RWPE2 (cell line): Measurements from ENCODE around the gene NSD1.

Source experiments
- ATAC-seq: fragments of 200-7000 bp; cut with Tn5 transposase; 3 replicates; pipeline ENCODE4 v1.9.1; 2021; ENCODE audit warnings: low read depth
- DNase-seq: peaks from one replicate; pipeline ENCODE4 v3.0.0-alpha.2; 2020; ENCODE audit warnings: low spot score
- H3K27ac ChIP-seq: fragments of 450-650 bp; 2 replicates; pipeline ENCODE4 v1.5.1; 2017; ENCODE audit warnings: mild to moderate bottlenecking; ENCODE audit not compliant: poor library complexity, severe bottlenecking
- H3K27me3 ChIP-seq: fragments of 250-450 bp; sonication (Bioruptor Pico); 2 replicates; pipeline ENCODE4 v1.5.1; 2021; ENCODE audit warnings: mild to moderate bottlenecking, moderate library complexity; ENCODE audit not compliant: insufficient read depth, poor library complexity, severe bottlenecking
- H3K36me3 ChIP-seq: fragments of 250-450 bp; sonication (Bioruptor Pico); 2 replicates; pipeline ENCODE4 v1.5.1; 2020; ENCODE audit warnings: low read depth, mild to moderate bottlenecking, moderate library complexity
- H3K4me1 ChIP-seq: fragments of 250-450 bp; sonication (Bioruptor Pico); 2 replicates; pipeline ENCODE4 v1.5.1; 2021; ENCODE audit warnings: mild to moderate bottlenecking, moderate library complexity; ENCODE audit not compliant: insufficient read depth, poor library complexity, severe bottlenecking
- H3K4me3 ChIP-seq: fragments of 250-450 bp; sonication (Bioruptor Pico); 2 replicates; pipeline ENCODE4 v1.5.1; 2021; ENCODE audit warnings: mild to moderate bottlenecking, moderate library complexity; ENCODE audit not compliant: severe bottlenecking
- H3K9me3 ChIP-seq: fragments of 250-450 bp; sonication (Bioruptor Pico); 2 replicates; pipeline ENCODE4 v1.5.1; 2021; ENCODE audit warnings: mild to moderate bottlenecking, moderate library complexity; ENCODE audit not compliant: severe bottlenecking
- TF ChIP-seq, protein P1 (sequence below): fragments of 450-650 bp; IDR thresholded peaks from one replicate; pipeline ENCODE4 v1.5.1; 2017; ENCODE audit warnings: mild to moderate bottlenecking, moderate library complexity; ENCODE audit not compliant: poor library complexity, severe bottlenecking

Gene NSD1

GRCh38 chr5:177094224-177095087 lies 39.1 kb upstream of the NSD1 start:
- no peaks in the 10 kb centered on the region for H3K9me3 ChIP-seq
- H3K4me3 ChIP-seq: no peak overlapping the region
- no peak for ATAC-seq
- H3K36me3 ChIP-seq: no peaks in the 10 kb centered on the region
- TF ChIP-seq, protein P1, sequence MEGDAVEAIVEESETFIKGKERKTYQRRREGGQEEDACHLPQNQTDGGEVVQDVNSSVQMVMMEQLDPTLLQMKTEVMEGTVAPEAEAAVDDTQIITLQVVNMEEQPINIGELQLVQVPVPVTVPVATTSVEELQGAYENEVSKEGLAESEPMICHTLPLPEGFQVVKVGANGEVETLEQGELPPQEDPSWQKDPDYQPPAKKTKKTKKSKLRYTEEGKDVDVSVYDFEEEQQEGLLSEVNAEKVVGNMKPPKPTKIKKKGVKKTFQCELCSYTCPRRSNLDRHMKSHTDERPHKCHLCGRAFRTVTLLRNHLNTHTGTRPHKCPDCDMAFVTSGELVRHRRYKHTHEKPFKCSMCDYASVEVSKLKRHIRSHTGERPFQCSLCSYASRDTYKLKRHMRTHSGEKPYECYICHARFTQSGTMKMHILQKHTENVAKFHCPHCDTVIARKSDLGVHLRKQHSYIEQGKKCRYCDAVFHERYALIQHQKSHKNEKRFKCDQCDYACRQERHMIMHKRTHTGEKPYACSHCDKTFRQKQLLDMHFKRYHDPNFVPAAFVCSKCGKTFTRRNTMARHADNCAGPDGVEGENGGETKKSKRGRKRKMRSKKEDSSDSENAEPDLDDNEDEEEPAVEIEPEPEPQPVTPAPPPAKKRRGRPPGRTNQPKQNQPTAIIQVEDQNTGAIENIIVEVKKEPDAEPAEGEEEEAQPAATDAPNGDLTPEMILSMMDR: no peak
- DNase-seq: no peak
- no peaks in the 10 kb centered on the region for H3K27me3 ChIP-seq
- no peaks in the 10 kb centered on the region for H3K4me1 ChIP-seq
- no peak overlapping the region for H3K27ac ChIP-seq

GRCh38 chr5:177095088-177095669 lies 38.4 kb upstream of the NSD1 start:
- no peak overlapping the region for H3K4me3 ChIP-seq
- no peaks in the 10 kb centered on the region for H3K36me3 ChIP-seq
- TF ChIP-seq, protein P1: no peak
- no peaks in the 10 kb centered on the region for H3K4me1 ChIP-seq
- DNase-seq: no peak
- no peaks in the 10 kb centered on the region for H3K9me3 ChIP-seq
- H3K27me3 ChIP-seq: no peaks in the 10 kb centered on the region
- H3K27ac ChIP-seq: no peak overlapping the region
- no peak for ATAC-seq

DNA sequence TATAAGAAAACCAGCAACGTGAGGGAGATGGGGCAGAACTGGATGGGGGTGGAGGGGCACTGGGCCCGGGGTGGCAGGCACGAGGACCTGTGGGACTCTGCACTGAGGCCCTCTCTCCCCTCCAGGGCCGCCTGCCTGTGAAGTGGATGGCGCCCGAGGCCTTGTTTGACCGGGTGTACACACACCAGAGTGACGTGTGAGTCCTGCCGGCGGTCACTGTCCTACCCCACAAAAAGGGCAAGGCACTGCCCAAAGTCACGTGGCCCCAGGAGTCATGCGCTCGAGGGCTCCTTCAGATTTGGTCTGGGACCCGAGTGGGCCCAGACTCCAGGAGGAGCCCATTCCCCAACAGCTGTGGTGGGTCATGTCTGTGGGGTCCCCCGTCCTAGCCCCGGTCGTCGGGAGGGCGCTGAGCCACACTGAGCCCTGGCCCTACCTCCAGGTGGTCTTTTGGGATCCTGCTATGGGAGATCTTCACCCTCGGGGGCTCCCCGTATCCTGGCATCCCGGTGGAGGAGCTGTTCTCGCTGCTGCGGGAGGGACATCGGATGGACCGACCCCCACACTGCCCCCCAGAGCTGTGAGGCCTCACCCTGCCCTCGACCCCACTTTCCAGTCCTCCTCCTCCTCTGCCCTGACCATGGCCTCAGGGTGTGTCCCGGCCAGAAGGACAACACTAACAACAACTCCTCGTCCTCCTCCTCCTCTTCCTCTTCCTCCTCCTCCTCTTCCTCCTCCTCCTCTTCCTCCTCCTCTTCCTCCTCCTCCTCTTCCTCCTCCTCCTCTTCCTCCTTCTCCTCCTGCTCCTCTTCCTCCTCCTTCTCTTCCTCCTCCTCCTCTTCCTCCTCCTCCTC lies 37.2 kb upstream of the NSD1 start:
- no peak overlapping the region for H3K27ac ChIP-seq
- no peaks in the 10 kb centered on the region for H3K36me3 ChIP-seq
- ATAC-seq: peak; percentile 9; the same call in 1 of the 3 replicates

DNA sequence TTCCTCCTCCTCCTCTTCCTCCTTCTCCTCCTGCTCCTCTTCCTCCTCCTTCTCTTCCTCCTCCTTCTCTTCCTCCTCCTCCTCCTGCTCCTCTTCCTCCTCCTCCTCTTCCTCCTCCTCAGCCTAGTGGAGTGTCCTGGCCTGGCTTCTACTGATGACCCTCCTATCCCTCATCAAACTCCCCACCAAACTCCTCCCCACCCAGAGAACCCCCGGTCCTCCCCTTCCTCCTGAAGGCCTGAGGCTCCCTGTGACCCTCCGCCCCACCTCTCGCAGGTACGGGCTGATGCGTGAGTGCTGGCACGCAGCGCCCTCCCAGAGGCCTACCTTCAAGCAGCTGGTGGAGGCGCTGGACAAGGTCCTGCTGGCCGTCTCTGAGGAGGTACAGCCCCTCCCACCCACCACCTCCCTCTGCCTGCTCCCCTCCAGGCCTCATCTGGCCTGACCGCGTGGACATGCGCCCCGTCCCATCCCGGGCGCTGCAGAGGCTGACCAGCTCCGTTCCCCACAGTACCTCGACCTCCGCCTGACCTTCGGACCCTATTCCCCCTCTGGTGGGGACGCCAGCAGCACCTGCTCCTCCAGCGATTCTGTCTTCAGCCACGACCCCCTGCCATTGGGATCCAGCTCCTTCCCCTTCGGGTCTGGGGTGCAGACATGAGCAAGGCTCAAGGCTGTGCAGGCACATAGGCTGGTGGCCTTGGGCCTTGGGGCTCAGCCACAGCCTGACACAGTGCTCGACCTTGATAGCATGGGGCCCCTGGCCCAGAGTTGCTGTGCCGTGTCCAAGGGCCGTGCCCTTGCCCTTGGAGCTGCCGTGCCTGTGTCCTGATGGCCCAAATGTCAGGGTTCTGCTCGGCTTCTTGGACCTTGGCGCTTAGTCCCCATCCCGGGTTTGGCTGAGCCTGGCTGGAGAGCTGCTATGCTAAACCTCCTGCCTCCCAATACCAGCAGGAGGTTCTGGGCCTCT lies 36.3 kb upstream of the NSD1 start:
- Histone ChIP-seq H3K4me3 (no peak overlapping the region), H3K36me3 (no peaks in the 10 kb centered on the region), H3K9me3 (no peaks in the 10 kb centered on the region), H3K27me3 (no peaks in the 10 kb centered on the region), H3K27ac (no peak overlapping the region), H3K4me1 (no peaks in the 10 kb centered on the region)
- ATAC-seq: no peak
- DNase-seq: no peak
- TF ChIP-seq, protein P1: no peak

More for the DNA sequence above, 37.2 kb upstream of the NSD1 start:
- Histone ChIP-seq H3K4me1 (no peaks in the 10 kb centered on the region), H3K27me3 (no peaks in the 10 kb centered on the region), H3K4me3 (no peak overlapping the region), H3K9me3 (no peaks in the 10 kb centered on the region)
- TF ChIP-seq, protein P1: no peak
- DNase-seq: no peak
